OCI-LY3 (cell line): ENCODE data around the gene PPP1R12B.

Experiments
- EZH2phosphoT487 ChIP-seq: fragments of 200-600 bp; shearing (Covaris generic); IDR thresholded peaks from 2 replicates; pipeline ENCODE4 v1.6.1; 2018; ENCODE audit warnings: antibody characterized with exemption, mixed run types, low read depth
- TF ChIP-seq, protein P1 (sequence below): fragments of 200-600, 300-600 bp; sonication (generic); IDR thresholded peaks from 2 replicates; pipeline ENCODE4 v1.5.1; 2014; ENCODE audit warnings: antibody characterized with exemption, low read length, low read depth

DNA sequence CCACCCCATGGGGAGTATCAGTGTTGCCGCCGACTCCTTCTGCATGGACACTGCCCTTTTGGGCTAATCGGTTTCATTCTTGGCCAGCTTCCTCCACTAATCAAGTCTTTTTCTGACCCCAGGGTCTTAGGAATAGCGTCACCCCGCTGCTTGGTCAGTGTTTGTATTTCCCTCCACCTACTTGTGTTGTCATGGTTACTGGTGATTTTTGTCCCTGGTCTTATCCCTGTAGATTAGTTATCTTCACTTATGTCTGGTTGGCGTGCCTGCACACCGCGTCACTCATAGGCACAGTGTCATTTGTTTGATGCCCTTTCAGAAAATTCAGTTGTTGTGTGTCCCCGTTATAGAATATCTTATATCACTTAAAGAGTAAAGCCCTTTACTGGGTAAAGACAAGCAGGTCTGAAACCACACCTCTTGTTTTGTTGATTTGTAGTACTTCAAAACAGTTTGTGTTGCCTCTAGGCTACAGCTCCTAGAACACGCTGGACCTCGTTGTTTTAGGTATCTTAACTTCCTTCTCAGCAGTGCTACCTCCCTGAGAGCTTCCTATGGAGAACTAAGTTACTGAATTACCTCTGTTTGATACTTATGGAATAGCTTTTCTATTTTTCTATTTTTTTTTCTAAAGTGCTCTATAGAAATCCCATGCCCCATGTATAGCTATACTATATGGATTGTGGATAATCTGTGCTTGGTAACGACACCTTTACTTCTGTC is 868 bp downstream of the PPP1R12B start:
- TF ChIP-seq, protein P1, sequence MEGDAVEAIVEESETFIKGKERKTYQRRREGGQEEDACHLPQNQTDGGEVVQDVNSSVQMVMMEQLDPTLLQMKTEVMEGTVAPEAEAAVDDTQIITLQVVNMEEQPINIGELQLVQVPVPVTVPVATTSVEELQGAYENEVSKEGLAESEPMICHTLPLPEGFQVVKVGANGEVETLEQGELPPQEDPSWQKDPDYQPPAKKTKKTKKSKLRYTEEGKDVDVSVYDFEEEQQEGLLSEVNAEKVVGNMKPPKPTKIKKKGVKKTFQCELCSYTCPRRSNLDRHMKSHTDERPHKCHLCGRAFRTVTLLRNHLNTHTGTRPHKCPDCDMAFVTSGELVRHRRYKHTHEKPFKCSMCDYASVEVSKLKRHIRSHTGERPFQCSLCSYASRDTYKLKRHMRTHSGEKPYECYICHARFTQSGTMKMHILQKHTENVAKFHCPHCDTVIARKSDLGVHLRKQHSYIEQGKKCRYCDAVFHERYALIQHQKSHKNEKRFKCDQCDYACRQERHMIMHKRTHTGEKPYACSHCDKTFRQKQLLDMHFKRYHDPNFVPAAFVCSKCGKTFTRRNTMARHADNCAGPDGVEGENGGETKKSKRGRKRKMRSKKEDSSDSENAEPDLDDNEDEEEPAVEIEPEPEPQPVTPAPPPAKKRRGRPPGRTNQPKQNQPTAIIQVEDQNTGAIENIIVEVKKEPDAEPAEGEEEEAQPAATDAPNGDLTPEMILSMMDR = no peak
- no peak for TF ChIP-seq EZH2phosphoT487
